ENCODE data around the gene METTL13.

Gene METTL13

GRCh38 chr1:171754971-171755370, 26.5 kb upstream of the METTL13 start:
- Histone ChIP-seq H3F3A (ENCODE audit: insufficient read depth, low read length) (no peaks in the 10 kb centered on the region), H2AFZ (ENCODE audit: low read length) (no peak overlapping the region), H3K4me3 (ENCODE audit: low read depth, low read length, poor library complexity, severe bottlenecking) (no peak overlapping the region), H3K36me3 (ENCODE audit: insufficient read depth, low read length) (no peaks in the 10 kb centered on the region), H3K4me1 (ENCODE audit: insufficient read depth, low read length, severe bottlenecking) (no peaks in the 10 kb centered on the region), H4K20me1 (ENCODE audit: insufficient read depth, low read length) (no peaks in the 10 kb centered on the region), H3K9ac (ENCODE audit: low read length) (no peak overlapping the region), H3K4me2 (ENCODE audit: low read length) (no peak overlapping the region), H3K79me2 (ENCODE audit: insufficient read depth, low read length) (no peaks in the 10 kb centered on the region), H3K27me3 (ENCODE audit: insufficient read depth, low read length) (no peaks in the 10 kb centered on the region), H3K9me2 (ENCODE audit: low read depth, low read length) (no peaks in the 10 kb centered on the region), H3K9me3 (ENCODE audit: low read length) (no peaks in the 10 kb centered on the region), H3K27ac (ENCODE audit: low read depth, low read length, poor library complexity, severe bottlenecking) (no peak overlapping the region)
- TF ChIP-seq EZH2 (IDR thresholded peaks at IDR 0.05; ENCODE audit: borderline replicate concordance, low read length) (no peak), CTCF (IDR thresholded peaks at IDR 0.05; ENCODE audit: low read length) (no peak)

GRCh38 chr1:171756856-171757255, 24.6 kb upstream of the METTL13 start:
- no peaks in the 10 kb centered on the region for H3K79me2 ChIP-seq (ENCODE audit: insufficient read depth, low read length)
- H4K20me1 ChIP-seq (ENCODE audit: insufficient read depth, low read length) = no peaks in the 10 kb centered on the region
- no peaks in the 10 kb centered on the region for H3K27me3 ChIP-seq (ENCODE audit: insufficient read depth, low read length)
- TF ChIP-seq CTCF (IDR thresholded peaks at IDR 0.05; ENCODE audit: low read length) (no peak), EZH2 (IDR thresholded peaks at IDR 0.05; ENCODE audit: borderline replicate concordance, low read length) (no peak)
- no peaks in the 10 kb centered on the region for H3K9me2 ChIP-seq (ENCODE audit: low read depth, low read length)
- H3F3A ChIP-seq (ENCODE audit: insufficient read depth, low read length) = no peaks in the 10 kb centered on the region
- H2AFZ ChIP-seq (ENCODE audit: low read length) = no peak overlapping the region
- H3K36me3 ChIP-seq (ENCODE audit: insufficient read depth, low read length) = no peaks in the 10 kb centered on the region
- H3K27ac ChIP-seq (ENCODE audit: low read depth, low read length, poor library complexity, severe bottlenecking) = no peak overlapping the region
- H3K9me3 ChIP-seq (ENCODE audit: low read length) = no peaks in the 10 kb centered on the region
- H3K4me2 ChIP-seq (ENCODE audit: low read length) = no peak overlapping the region
- H3K9ac ChIP-seq (ENCODE audit: low read length) = no peak overlapping the region
- H3K4me3 ChIP-seq (ENCODE audit: low read depth, low read length, poor library complexity, severe bottlenecking) = no peak overlapping the region
- H3K4me1 ChIP-seq (ENCODE audit: insufficient read depth, low read length, severe bottlenecking) = no peaks in the 10 kb centered on the region

GRCh38 chr1:171758011-171758410, 23.4 kb upstream of the METTL13 start:
- H3K9me2 ChIP-seq (ENCODE audit: low read depth, low read length) = no peaks in the 10 kb centered on the region
- TF ChIP-seq EZH2 (IDR thresholded peaks at IDR 0.05; ENCODE audit: borderline replicate concordance, low read length) (no peak), CTCF (IDR thresholded peaks at IDR 0.05; ENCODE audit: low read length) (no peak)
- no peak overlapping the region for H3K4me2 ChIP-seq (ENCODE audit: low read length)
- no peaks in the 10 kb centered on the region for H4K20me1 ChIP-seq (ENCODE audit: insufficient read depth, low read length)
- no peaks in the 10 kb centered on the region for H3K36me3 ChIP-seq (ENCODE audit: insufficient read depth, low read length)
- H3K4me1 ChIP-seq (ENCODE audit: insufficient read depth, low read length, severe bottlenecking) = no peaks in the 10 kb centered on the region
- no peaks in the 10 kb centered on the region for H3K9me3 ChIP-seq (ENCODE audit: low read length)
- no peak overlapping the region for H3K9ac ChIP-seq (ENCODE audit: low read length)
- H3F3A ChIP-seq (ENCODE audit: insufficient read depth, low read length) = no peaks in the 10 kb centered on the region
- H3K4me3 ChIP-seq (ENCODE audit: low read depth, low read length, poor library complexity, severe bottlenecking) = no peak overlapping the region
- no peaks in the 10 kb centered on the region for H3K27me3 ChIP-seq (ENCODE audit: insufficient read depth, low read length)
- H3K27ac ChIP-seq (ENCODE audit: low read depth, low read length, poor library complexity, severe bottlenecking) = no peak overlapping the region
- no peaks in the 10 kb centered on the region for H3K79me2 ChIP-seq (ENCODE audit: insufficient read depth, low read length)
- H2AFZ ChIP-seq (ENCODE audit: low read length) = no peak overlapping the region

Data from OCI-LY1 (cell line).